Peyer's patch (tissue), 4 donors: Measurements from ENCODE around the gene DOCK10. TPM values are rescaled to one million over a fixed set of nuclear protein-coding genes. Genes with fewer than 3 reads are reported as not detected.

Source experiments
- DNase-seq, 3 donors: peaks; one replicate each; pipeline ENCODE4 v3.0.0-alpha.2; 2017 to 2019
- H3K27ac ChIP-seq, 4 donors: fragments of 200-600 bp; sonication (generic); one replicate each; pipeline ENCODE4 v1.5.1; 2016 to 2019
- H3K27me3 ChIP-seq, 2 donors: fragments of 200-600 bp; sonication (generic); one replicate each; pipeline ENCODE4 v1.5.1; 2019
- H3K36me3 ChIP-seq, 3 donors: fragments of 200-600 bp; sonication (generic); one replicate each; pipeline ENCODE4 v1.5.1; 2016 to 2019
- H3K4me1 ChIP-seq, 4 donors: fragments of 200-600 bp; sonication (generic); one replicate each; pipeline ENCODE4 v1.5.1; 2016 to 2019
- H3K4me3 ChIP-seq, 4 donors: fragments of 200-600 bp; sonication (generic); 1 replicate in 3 of 4; 2 replicates in 1 of 4; pipeline ENCODE4 v1.5.1; 2016 to 2019; ENCODE audit warnings: mild to moderate bottlenecking in 1 of 4
- H3K9me3 ChIP-seq, 4 donors: fragments of 200-600 bp; sonication (generic); one replicate each; pipeline ENCODE4 v1.5.1; 2016 to 2019; ENCODE audit warnings: mild to moderate bottlenecking in 1 of 4
- POLR2A ChIP-seq, 2 donors: fragments of 450-650 bp; IDR thresholded peaks; one replicate each; pipeline ENCODE4 v1.5.1; 2017; ENCODE audit warnings: antibody characterized with exemption in 2 of 2, mild to moderate bottlenecking in 2 of 2, moderate library complexity in 2 of 2
- total RNA-seq, 4 donors: library from RNA; depleted of rRNA; stranded (reverse); fragments of >200 nt; gene quantifications; one replicate each; pipeline ENCODE4 v1.1.0, GENCODE V29; 2016
- TF ChIP-seq, protein P1 (sequence below), 6 experiments: fragments of 450-650 bp in 4 of 6; fragments of 200-600 bp in 2 of 6; sonication (generic) in 1 of 6; IDR thresholded peaks; one replicate each; pipeline ENCODE4 v1.5.1; 2017 to 2019; ENCODE audit warnings: antibody characterized with exemption in 6 of 6, mild to moderate bottlenecking in 3 of 6, moderate library complexity in 1 of 6

Gene DOCK10
- total RNA-seq, 4 donors from 2014 or later = 14.6 to 97.4 (median 23.5) TPM

DNA sequence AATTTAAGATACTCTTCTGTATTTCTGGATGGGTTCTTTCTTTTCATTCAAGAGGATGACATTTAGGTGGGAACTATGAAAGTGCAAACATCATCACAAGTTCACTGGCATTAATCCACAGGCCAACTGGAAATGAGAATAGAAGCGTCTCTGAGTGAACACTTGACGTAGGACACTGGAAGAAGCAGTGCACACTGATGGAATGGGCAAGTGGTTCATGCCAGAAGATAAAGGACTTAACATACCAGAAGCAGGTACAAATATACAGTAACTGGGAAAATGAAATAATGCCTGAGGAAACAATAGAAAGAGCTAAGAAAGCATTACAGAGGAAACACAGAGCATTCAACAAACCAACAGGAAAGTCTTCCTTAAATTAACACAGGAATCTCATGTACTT is 205.2 kb downstream of the DOCK10 start:
- H3K4me1 ChIP-seq = no peaks in the 10 kb centered on the region
- no peak for DNase-seq
- TF ChIP-seq, protein P1, sequence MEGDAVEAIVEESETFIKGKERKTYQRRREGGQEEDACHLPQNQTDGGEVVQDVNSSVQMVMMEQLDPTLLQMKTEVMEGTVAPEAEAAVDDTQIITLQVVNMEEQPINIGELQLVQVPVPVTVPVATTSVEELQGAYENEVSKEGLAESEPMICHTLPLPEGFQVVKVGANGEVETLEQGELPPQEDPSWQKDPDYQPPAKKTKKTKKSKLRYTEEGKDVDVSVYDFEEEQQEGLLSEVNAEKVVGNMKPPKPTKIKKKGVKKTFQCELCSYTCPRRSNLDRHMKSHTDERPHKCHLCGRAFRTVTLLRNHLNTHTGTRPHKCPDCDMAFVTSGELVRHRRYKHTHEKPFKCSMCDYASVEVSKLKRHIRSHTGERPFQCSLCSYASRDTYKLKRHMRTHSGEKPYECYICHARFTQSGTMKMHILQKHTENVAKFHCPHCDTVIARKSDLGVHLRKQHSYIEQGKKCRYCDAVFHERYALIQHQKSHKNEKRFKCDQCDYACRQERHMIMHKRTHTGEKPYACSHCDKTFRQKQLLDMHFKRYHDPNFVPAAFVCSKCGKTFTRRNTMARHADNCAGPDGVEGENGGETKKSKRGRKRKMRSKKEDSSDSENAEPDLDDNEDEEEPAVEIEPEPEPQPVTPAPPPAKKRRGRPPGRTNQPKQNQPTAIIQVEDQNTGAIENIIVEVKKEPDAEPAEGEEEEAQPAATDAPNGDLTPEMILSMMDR (IDR thresholded peaks at IDR 0.05) = no peak
- no peak for TF ChIP-seq POLR2A (IDR thresholded peaks at IDR 0.05)

DNA sequence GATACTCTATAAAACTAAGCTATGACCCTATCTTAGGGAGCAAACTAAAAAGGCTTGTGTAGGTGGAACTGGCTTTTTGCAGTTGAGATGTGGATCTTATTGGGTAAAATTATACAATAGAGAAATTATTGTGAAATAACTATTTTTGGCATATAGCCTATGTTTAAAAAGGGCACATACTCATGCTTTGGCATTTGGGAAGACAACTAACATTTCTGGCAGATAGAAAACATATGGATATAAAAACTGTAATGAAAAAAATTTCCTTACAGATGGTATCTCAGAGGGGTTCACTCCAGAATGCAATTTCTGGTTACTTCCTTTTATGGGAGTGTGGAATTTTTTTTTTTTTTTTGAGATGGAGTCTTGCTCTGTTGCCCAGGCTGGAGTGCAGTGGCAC is 206.0 kb downstream of the DOCK10 start:
- H3K27me3 ChIP-seq = no peaks in the 10 kb centered on the region
- H3K27ac ChIP-seq = no peak overlapping the region
- DNase-seq = no peak
- H3K4me1 ChIP-seq = no peaks in the 10 kb centered on the region
- peaks cover 0 to 32% (median under 1%) of the 10 kb centered on the region in 3 donors for H3K36me3 ChIP-seq
- TF ChIP-seq, protein P1 (IDR thresholded peaks at IDR 0.05) = no peak
- no peak for TF ChIP-seq POLR2A (IDR thresholded peaks at IDR 0.05)
- H3K4me3 ChIP-seq = no peak overlapping the region
- no peaks in the 10 kb centered on the region for H3K9me3 ChIP-seq

More for the DNA sequence above, 205.2 kb downstream of the DOCK10 start:
- Histone ChIP-seq H3K27me3 (no peaks in the 10 kb centered on the region), H3K27ac (no peak overlapping the region), H3K9me3 (no peaks in the 10 kb centered on the region), H3K4me3 (no peak overlapping the region), H3K36me3 (peaks cover 0 to 31% (median 3%) of the 10 kb centered on the region in 3 donors)

DNA sequence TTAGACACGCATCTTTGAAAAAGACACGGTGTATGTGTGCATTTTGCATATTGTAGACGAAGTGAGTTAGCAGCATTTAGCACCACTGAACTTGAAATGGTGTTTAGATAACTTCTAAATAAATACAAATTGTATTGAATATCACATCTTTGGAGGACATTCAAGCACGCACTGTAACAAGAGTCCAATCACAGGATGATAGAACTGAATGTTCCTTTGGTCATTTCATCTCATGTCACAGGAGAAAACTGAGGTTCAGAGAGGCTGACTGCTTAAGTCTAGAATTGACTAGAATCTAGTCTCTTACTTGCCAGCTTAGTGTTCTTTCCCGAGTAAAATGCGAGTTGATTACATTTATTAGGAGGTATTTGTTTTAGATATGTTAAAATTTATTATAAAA is 206.9 kb downstream of the DOCK10 start:
- Histone ChIP-seq H3K27me3 (no peaks in the 10 kb centered on the region), H3K9me3 (no peaks in the 10 kb centered on the region), H3K27ac (no peak overlapping the region), H3K4me1 (no peaks in the 10 kb centered on the region), H3K4me3 (no peak overlapping the region), H3K36me3 (peaks cover 0 to 37% (median 0%) of the 10 kb centered on the region in 3 donors)
- no peak for TF ChIP-seq POLR2A (IDR thresholded peaks at IDR 0.05)
- TF ChIP-seq, protein P1 (IDR thresholded peaks at IDR 0.05) = no peak
- DNase-seq = no peak

DNA sequence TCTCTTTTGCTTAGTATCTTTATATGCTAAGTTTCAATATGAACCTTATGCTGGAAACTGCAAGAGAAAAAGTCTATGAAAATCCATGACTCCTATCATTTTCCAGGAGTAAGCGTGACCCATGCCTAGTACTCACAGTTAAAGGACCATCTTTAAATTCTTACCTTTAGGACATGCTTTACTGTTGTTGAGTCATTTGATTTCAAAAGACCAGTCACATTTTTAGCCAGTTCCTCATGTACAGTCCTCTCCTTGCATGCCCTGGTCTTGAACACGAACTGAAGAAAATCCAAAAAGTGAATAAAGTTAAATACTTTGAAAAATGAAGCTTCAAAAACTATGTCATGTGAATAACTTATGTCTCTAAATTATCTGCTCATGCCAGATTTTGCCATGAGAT is 208.3 kb downstream of the DOCK10 start:
- Histone ChIP-seq H3K4me3 (no peak overlapping the region), H3K36me3 (peaks cover 0 to 34% (median 0%) of the 10 kb centered on the region in 3 donors), H3K27me3 (no peaks in the 10 kb centered on the region), H3K27ac (no peak overlapping the region), H3K9me3 (no peaks in the 10 kb centered on the region), H3K4me1 (no peaks in the 10 kb centered on the region)
- TF ChIP-seq POLR2A (IDR thresholded peaks at IDR 0.05) = no peak
- TF ChIP-seq, protein P1 (IDR thresholded peaks at IDR 0.05) = no peak
- no peak for DNase-seq

DNA sequence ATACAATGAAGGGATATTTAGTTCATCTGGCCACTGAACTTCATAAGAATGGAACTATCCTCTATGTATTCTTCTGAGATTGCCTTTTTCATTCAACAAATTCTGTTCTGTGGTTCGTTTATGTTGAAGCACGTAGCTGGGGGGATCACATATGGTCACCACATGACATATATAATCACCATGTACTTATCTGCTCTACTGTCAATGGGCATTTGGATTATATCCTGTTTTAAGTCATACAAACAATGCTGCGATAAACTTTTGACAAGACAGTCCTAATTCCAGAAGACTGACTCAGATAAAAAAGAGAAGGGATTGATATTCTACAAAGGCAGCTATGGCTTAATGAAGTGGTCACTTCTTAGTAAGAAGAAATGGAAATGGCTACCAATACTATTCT is 210.1 kb downstream of the DOCK10 start:
- H3K27me3 ChIP-seq = no peaks in the 10 kb centered on the region
- H3K4me1 ChIP-seq = no peaks in the 10 kb centered on the region
- H3K36me3 ChIP-seq = peaks cover 0 to 43% (median 0%) of the 10 kb centered on the region in 3 donors
- H3K9me3 ChIP-seq = no peaks in the 10 kb centered on the region
- TF ChIP-seq, protein P1 (IDR thresholded peaks at IDR 0.05) = no peak
- no peak for TF ChIP-seq POLR2A (IDR thresholded peaks at IDR 0.05)
- no peak for DNase-seq
- no peak overlapping the region for H3K27ac ChIP-seq
- H3K4me3 ChIP-seq = no peak overlapping the region

DNA sequence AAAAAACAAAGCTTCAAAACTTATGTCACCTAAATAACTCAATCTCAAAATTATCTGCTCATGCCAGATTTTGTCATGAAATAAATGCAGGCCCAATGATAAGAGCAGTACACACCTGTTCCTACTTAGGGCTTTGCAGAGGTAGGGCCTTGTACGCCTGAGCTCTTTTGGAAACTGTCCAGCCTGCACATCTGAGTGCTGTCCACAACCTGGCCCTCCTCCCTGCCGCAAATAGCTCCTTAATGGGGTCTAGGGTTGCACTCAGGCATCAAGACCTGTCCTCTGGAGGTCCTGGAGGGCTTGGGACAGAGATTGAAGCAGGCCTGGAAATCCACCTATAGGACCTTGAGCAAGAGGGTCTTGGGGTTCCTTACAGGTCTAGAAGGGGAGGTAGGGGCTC is 210.7 kb downstream of the DOCK10 start:
- Histone ChIP-seq H3K36me3 (peaks cover 0 to 43% (median 0%) of the 10 kb centered on the region in 3 donors), H3K4me1 (no peaks in the 10 kb centered on the region), H3K27ac (no peak overlapping the region), H3K27me3 (no peaks in the 10 kb centered on the region), H3K9me3 (no peaks in the 10 kb centered on the region), H3K4me3 (no peak overlapping the region)
- no peak for TF ChIP-seq POLR2A (IDR thresholded peaks at IDR 0.05)
- TF ChIP-seq, protein P1 (IDR thresholded peaks at IDR 0.05) = no peak
- DNase-seq = no peak
